ENCODE data around the gene MTCL3.

The MTCL3 gene

DNA sequence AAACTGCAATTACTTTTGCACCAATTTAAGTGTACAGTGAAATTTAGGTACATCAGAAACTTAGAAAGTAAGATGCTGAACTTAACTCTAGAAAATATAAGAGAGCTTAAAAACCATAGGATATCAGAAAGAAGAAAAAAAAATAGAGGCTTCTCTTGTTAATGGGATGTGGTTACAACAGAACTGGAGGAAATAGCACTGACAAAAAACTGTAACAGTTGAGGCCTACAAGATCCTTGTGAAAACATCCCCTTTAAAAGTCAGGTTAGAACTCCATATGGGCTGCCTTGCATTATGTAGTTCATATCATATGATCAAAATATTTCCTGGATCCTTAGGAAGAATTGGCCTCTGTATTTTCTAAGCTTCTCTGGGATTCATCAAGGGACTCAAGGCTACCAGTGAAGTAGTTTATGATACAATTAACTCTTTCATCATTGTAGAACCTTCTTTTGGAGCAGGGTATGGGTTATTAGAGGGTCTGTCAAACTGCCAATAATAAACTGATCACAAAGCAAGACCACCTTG is 24.8 kb downstream of the MTCL3 start:
- DNase-seq (ENCODE audit: low read depth, low spot score) (no peak), FAIRE-seq (no peak)
- H3K4me1 ChIP-seq (ENCODE audit: control insufficient read depth, extremely low read depth, insufficient read depth, low read length): no peaks in the 10 kb centered on the region
- H3K4me2 ChIP-seq (ENCODE audit: insufficient read depth, low read length): no peak overlapping the region
- BruUV-seq (replicated peaks): no TSS peak
- intact Hi-C loops (cut with micrococcal nuclease): no loop called here
- TF ChIP-seq MYC (IDR thresholded peaks at IDR 0.05; ENCODE audit: low read depth, low read length) (no peak), MAX (IDR thresholded peaks at IDR 0.05; ENCODE audit: insufficient read depth, insufficient read length) (no peak), POLR2A (IDR thresholded peaks at IDR 0.05; ENCODE audit: low read depth, low read length) (no peak), FOS (IDR thresholded peaks at IDR 0.05; ENCODE audit: borderline replicate concordance, insufficient read depth, low read length) (no peak), POLR2AphosphoS5 (IDR thresholded peaks at IDR 0.05; ENCODE audit: insufficient read depth, low read depth, low read length) (no peak), JUN (IDR thresholded peaks at IDR 0.05; ENCODE audit: borderline replicate concordance, insufficient read depth, insufficient read length, low read depth) (no peak), GATA2 (IDR thresholded peaks at IDR 0.05; ENCODE audit: insufficient read depth, insufficient read length, low read depth, low read length) (no peak), CTCF (IDR thresholded peaks at IDR 0.05; ENCODE audit: extremely low read depth in 1 of 2, insufficient read depth in 1 of 2, low read depth in 1 of 2, low read length in 2 of 2) (no peak), EZH2 (IDR thresholded peaks at IDR 0.05; ENCODE audit: borderline replicate concordance, low read depth, low read length, severe bottlenecking) (no peak)
- H3K27me3 ChIP-seq (ENCODE audit: control insufficient read depth in 2 of 2, insufficient read depth in 2 of 2, low read length in 2 of 2): peaks cover 3 to 10% of the 10 kb centered on the region in 2 experiments
- CTCF ChIA-PET: interaction anchor here (1.0 to 1.4 kb wide), 3 partner anchors 9 to 45 kb away, joined by 4 to 5 read pairs (median 5); no protein-coding TSS in a partner anchor
- POLR2A ChIA-PET: no interaction called here
- no peak overlapping the region for H3K9ac ChIP-seq (replicated peaks; ENCODE audit: extremely low read depth, insufficient read depth, low read length)
- H3K36me3 ChIP-seq (ENCODE audit: control insufficient read depth in 2 of 2, extremely low read depth in 1 of 2, insufficient read depth in 2 of 2, low read length in 2 of 2): no peaks in the 10 kb centered on the region
- H3K9me3 ChIP-seq (replicated peaks; ENCODE audit: control insufficient read depth, insufficient read depth, low read length): no peaks in the 10 kb centered on the region
- no peaks in the 10 kb centered on the region for H3K79me2 ChIP-seq (ENCODE audit: control insufficient read depth, insufficient read depth, low read length)
- H3K9me1 ChIP-seq (replicated peaks; ENCODE audit: control insufficient read depth, extremely low read depth, insufficient read depth, low read length): no peaks in the 10 kb centered on the region
- no peak overlapping the region for H3K4me3 ChIP-seq (replicated peaks in 1 of 3; ENCODE audit: insufficient read depth in 1 of 3, low read depth in 1 of 3, low read length in 3 of 3)
- dilution Hi-C loops (cut with MboI; ENCODE audit: extremely low pct_ligation_motif_present, low sequenced_read_pairs): no loop called here
- no peaks in the 10 kb centered on the region for H4K20me1 ChIP-seq (replicated peaks; ENCODE audit: control insufficient read depth, extremely low read depth, insufficient read depth, low read length)
- no peak overlapping the region for H2AFZ ChIP-seq (ENCODE audit: low read depth, low read length)
- no peak overlapping the region for H3K27ac ChIP-seq (ENCODE audit: insufficient read depth, low read depth, low read length)
